HepG2 (cell line): ENCODE measurements around the gene NUSAP1. TPM values are rescaled to one million over a fixed set of nuclear protein-coding genes. Genes with fewer than 3 reads are reported as not detected.
A peak's percentile ranks its signal among the peaks of the same experiment; 100 is the strongest.

Experiments used
- EEA1 ChIP-seq: sonication (generic); formaldehyde crosslinking; IDR thresholded peaks from 2 replicates; pipeline ENCODE4 v1.5.1; 2020; ENCODE audit warnings: mild to moderate bottlenecking, missing genetic modification reagents, borderline replicate concordance
- ERF ChIP-seq: IDR thresholded peaks from 2 replicates; pipeline ENCODE4 v1.6.1; 2018; ENCODE audit warnings: missing biosample characterization, missing genetic modification reagents
- KDM5A ChIP-seq: fragments of 200-600 bp; sonication (generic); IDR thresholded peaks from 2 replicates; pipeline ENCODE4 v1.7.0; 2018; ENCODE audit warnings: antibody characterized with exemption, mild to moderate bottlenecking, low read length, borderline replicate concordance
- KDM5B ChIP-seq: sonication (generic); formaldehyde crosslinking; IDR thresholded peaks from 2 replicates; pipeline ENCODE4 v1.4.0; 2020; ENCODE audit warnings: missing genetic modification reagents, mild to moderate bottlenecking, borderline replicate concordance
- POLR2G ChIP-seq: fragments of 200-400 bp; formaldehyde crosslinking; IDR thresholded peaks from 2 replicates; pipeline ENCODE4 v1.6.1; 2018; ENCODE audit warnings: mild to moderate bottlenecking, low read depth, low read length, moderate library complexity
- REL ChIP-seq: sonication (generic); formaldehyde crosslinking; conservative IDR thresholded peaks from 2 replicates; pipeline ENCODE4 v1.8.0; 2022; ENCODE audit warnings: mild to moderate bottlenecking, missing genetic modification reagents, moderate library complexity
- SP5 ChIP-seq: IDR thresholded peaks from 2 replicates; pipeline ENCODE4 v1.6.1; 2016; ENCODE audit warnings: low read depth, borderline replicate concordance
- SRSF4 ChIP-seq: fragments of 200-400 bp; formaldehyde crosslinking; IDR thresholded peaks from one replicate; pipeline ENCODE4 v1.6.1; 2018; ENCODE audit warnings: mild to moderate bottlenecking, low read depth, low read length, moderate library complexity; ENCODE audit not compliant: poor library complexity, severe bottlenecking
- TBX2 ChIP-seq: sonication (generic); formaldehyde crosslinking; IDR thresholded peaks from 2 replicates; pipeline ENCODE4 v1.5.0; 2020; ENCODE audit warnings: missing genetic modification reagents, mild to moderate bottlenecking, borderline replicate concordance
- TMF1 ChIP-seq: sonication (generic); formaldehyde crosslinking; IDR thresholded peaks from 2 replicates; pipeline ENCODE4 v1.8.1; 2022; ENCODE audit warnings: low read depth, missing genetic modification reagents
- ZBTB42 ChIP-seq: sonication (generic); formaldehyde crosslinking; IDR thresholded peaks from 2 replicates; pipeline ENCODE4 v1.5.0; 2020; ENCODE audit warnings: mild to moderate bottlenecking, missing genetic modification reagents
- ZFY ChIP-seq: sonication (generic); formaldehyde crosslinking; IDR thresholded peaks from 2 replicates; pipeline ENCODE4 v1.4.0; 2020; ENCODE audit warnings: missing genetic modification reagents
- ZMAT3 ChIP-seq: sonication (generic); formaldehyde crosslinking; conservative IDR thresholded peaks from 2 replicates; pipeline ENCODE4 v1.7.0; 2021; ENCODE audit warnings: missing genetic modification reagents
- ZNF180 ChIP-seq: sonication (generic); formaldehyde crosslinking; IDR thresholded peaks from 2 replicates; pipeline ENCODE4 v1.4.0; 2020; ENCODE audit warnings: low read depth, missing genetic modification reagents, borderline replicate concordance
- ZNF234 ChIP-seq: sonication (generic); formaldehyde crosslinking; conservative IDR thresholded peaks from 2 replicates; pipeline ENCODE4 v1.5.1; 2020; ENCODE audit warnings: mild to moderate bottlenecking, missing genetic modification reagents
- ZNF446 ChIP-seq: sonication (generic); formaldehyde crosslinking; IDR thresholded peaks from 2 replicates; pipeline ENCODE4 v1.5.0; 2020; ENCODE audit warnings: mild to moderate bottlenecking, missing genetic modification reagents
- ZNF547 ChIP-seq: sonication (generic); formaldehyde crosslinking; IDR thresholded peaks from 2 replicates; pipeline ENCODE4 v1.5.1; 2020; ENCODE audit warnings: mild to moderate bottlenecking, missing genetic modification reagents
- ZNF549 ChIP-seq: sonication (generic); formaldehyde crosslinking; IDR thresholded peaks from 2 replicates; pipeline ENCODE4 v1.5.0; 2020; ENCODE audit warnings: missing genetic modification reagents
- ZNF607 ChIP-seq: sonication (generic); formaldehyde crosslinking; IDR thresholded peaks from 2 replicates; pipeline ENCODE4 v1.5.1; 2020; ENCODE audit warnings: missing genetic modification reagents, mild to moderate bottlenecking, borderline replicate concordance
- ZNF709 ChIP-seq: sonication (generic); formaldehyde crosslinking; IDR thresholded peaks from 2 replicates; pipeline ENCODE4 v1.5.0; 2020; ENCODE audit warnings: mild to moderate bottlenecking, missing genetic modification reagents
- ZNF761 ChIP-seq: sonication (generic); formaldehyde crosslinking; conservative IDR thresholded peaks from 2 replicates; pipeline ENCODE4 v1.4.0; 2020; ENCODE audit warnings: mild to moderate bottlenecking, missing genetic modification reagents
- ZNF781 ChIP-seq: sonication (generic); formaldehyde crosslinking; IDR thresholded peaks from 2 replicates; pipeline ENCODE4 v1.5.1; 2020; ENCODE audit warnings: borderline replicate concordance, mild to moderate bottlenecking, missing genetic modification reagents; ENCODE audit errors: not compliant biosample characterization
- polyA plus RNA-seq, 8 experiments: library from polyadenylated mRNA; depleted of rRNA in 3 of 8; stranded (reverse) in 7 of 8; unstranded in 1 of 8; fragments of >200 nt; fragmentation: Illumina TruSeq in 4 of 8; extraction: Trizol in 4 of 8; gene quantifications; 2 replicates each; pipeline versions ENCODE4 v1.2.1 to v1.2.3, GENCODE V29; 2011 to 2016; ENCODE audit warnings: low read depth in 4 of 8, missing spikeins in 1 of 8, mixed read lengths in 1 of 8; ENCODE audit not compliant: insufficient read depth in 1 of 8
- total RNA-seq, 5 experiments: library from RNA; depleted of rRNA; stranded (reverse); fragments of >200 nt; fragmentation: Illumina TruSeq; extraction: Trizol; gene quantifications; 2 replicates each; pipeline ENCODE4 v1.2.3, GENCODE V29; 2016; ENCODE audit warnings: low read depth in 1 of 5
- TF ChIP-seq, protein P1 (sequence below): IDR thresholded peaks from 2 replicates; pipeline ENCODE4 v1.6.1; 2018; ENCODE audit warnings: missing genetic modification reagents
- TF ChIP-seq, protein P2 (sequence below): sonication (generic); formaldehyde crosslinking; IDR thresholded peaks from 2 replicates; pipeline ENCODE4 v1.4.0; 2020; ENCODE audit warnings: missing genetic modification reagents, borderline replicate concordance

NUSAP1 gene
- total and polyA plus RNA-seq, 2 of the 13 experiments (the other 11 are each of a cell fraction or from before 2014, with no cell fraction given): 59.5 to 106 TPM

DNA sequence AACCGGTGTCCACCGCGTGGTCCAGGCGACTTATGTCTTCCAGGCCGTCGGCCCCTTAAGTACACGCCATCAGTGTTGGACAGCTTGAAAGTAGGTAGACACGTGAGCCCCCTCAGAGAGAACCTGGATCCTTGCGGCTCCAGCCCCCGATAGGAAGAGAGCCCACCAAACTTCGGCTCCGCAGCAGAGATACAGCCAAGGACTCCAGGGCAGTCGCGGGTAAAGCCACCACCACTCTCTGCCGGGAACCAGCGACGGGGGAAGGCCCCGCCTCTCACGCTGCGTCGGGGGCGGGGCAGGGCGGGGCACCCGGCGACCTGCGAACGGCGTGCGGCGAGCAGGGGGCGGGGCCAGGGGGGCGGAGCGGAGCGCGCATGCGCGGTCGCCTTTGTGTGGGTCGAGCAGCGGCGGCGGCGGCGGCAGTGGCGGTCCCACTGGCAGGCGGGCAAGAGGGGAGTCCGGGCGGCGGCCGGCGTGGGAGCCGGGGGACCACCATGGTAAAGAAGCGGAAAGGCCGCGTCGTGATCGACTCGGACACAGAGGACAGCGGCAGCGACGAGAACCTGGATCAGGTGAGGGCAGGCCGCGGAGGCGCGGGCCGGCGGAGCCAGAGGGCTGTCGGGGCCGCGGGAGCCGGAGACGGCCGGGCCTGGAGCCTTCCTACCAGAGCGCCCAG is 84.2 kb downstream of the NUSAP1 start, which contains the start of gene RTF1 (continued):
- peak; percentile 62; the same call in 1 of the 2 replicates for TF ChIP-seq KDM5B (CRISPR knock-in tag)
- TF ChIP-seq SP5: peak; percentile 87
- peak; percentile 35; the same call in 1 of the 2 replicates for TF ChIP-seq TMF1 (CRISPR knock-in tag)
- TF ChIP-seq ZNF761 (CRISPR knock-in tag): 0 out of 2 replicates have a peak, but pooled peaks have one; percentile 40
- TF ChIP-seq ZNF446 (CRISPR knock-in tag): peak; percentile 68; the same call in 1 of the 2 replicates
- peak; percentile 71 for TF ChIP-seq EEA1 (CRISPR knock-in tag)
- peak; percentile 74 for TF ChIP-seq TBX2 (CRISPR knock-in tag)
- TF ChIP-seq ZNF781: peak; percentile 58
- TF ChIP-seq ZFY (CRISPR knock-in tag): peak; percentile 94
- TF ChIP-seq ZNF607 (CRISPR knock-in tag): 0 out of 2 replicates have a peak, but pooled peaks have one; percentile 11
- TF ChIP-seq ZNF549 (CRISPR knock-in tag): no peak
- TF ChIP-seq, protein P1, sequence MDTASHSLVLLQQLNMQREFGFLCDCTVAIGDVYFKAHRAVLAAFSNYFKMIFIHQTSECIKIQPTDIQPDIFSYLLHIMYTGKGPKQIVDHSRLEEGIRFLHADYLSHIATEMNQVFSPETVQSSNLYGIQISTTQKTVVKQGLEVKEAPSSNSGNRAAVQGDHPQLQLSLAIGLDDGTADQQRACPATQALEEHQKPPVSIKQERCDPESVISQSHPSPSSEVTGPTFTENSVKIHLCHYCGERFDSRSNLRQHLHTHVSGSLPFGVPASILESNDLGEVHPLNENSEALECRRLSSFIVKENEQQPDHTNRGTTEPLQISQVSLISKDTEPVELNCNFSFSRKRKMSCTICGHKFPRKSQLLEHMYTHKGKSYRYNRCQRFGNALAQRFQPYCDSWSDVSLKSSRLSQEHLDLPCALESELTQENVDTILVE (CRISPR knock-in tag): peak; percentile 51; the same call in 1 of the 2 replicates
- TF ChIP-seq, protein P2, sequence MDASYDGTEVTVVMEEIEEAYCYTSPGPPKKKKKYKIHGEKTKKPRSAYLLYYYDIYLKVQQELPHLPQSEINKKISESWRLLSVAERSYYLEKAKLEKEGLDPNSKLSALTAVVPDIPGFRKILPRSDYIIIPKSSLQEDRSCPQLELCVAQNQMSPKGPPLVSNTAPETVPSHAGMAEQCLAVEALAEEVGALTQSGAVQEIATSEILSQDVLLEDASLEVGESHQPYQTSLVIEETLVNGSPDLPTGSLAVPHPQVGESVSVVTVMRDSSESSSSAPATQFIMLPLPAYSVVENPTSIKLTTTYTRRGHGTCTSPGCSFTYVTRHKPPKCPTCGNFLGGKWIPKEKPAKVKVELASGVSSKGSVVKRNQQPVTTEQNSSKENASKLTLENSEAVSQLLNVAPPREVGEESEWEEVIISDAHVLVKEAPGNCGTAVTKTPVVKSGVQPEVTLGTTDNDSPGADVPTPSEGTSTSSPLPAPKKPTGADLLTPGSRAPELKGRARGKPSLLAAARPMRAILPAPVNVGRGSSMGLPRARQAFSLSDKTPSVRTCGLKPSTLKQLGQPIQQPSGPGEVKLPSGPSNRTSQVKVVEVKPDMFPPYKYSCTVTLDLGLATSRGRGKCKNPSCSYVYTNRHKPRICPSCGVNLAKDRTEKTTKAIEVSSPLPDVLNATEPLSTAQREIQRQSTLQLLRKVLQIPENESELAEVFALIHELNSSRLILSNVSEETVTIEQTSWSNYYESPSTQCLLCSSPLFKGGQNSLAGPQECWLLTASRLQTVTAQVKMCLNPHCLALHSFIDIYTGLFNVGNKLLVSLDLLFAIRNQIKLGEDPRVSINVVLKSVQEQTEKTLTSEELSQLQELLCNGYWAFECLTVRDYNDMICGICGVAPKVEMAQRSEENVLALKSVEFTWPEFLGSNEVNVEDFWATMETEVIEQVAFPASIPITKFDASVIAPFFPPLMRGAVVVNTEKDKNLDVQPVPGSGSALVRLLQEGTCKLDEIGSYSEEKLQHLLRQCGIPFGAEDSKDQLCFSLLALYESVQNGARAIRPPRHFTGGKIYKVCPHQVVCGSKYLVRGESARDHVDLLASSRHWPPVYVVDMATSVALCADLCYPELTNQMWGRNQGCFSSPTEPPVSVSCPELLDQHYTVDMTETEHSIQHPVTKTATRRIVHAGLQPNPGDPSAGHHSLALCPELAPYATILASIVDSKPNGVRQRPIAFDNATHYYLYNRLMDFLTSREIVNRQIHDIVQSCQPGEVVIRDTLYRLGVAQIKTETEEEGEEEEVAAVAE (CRISPR knock-in tag): 0 out of 2 replicates have a peak, but pooled peaks have one; percentile 33
- peak; percentile 59 for TF ChIP-seq ZNF547 (CRISPR knock-in tag)
- 0 out of 2 replicates have a peak, but pooled peaks have one; percentile 36 for TF ChIP-seq ZBTB42 (CRISPR knock-in tag)
- no peak; the same call in 1 of the 2 replicates for TF ChIP-seq ZNF709 (CRISPR knock-in tag)
- no peak for TF ChIP-seq SRSF4
- peak; percentile 56 for TF ChIP-seq ERF (CRISPR knock-in tag)
- TF ChIP-seq ZNF234: no peak
- peak; percentile 95 for TF ChIP-seq REL (CRISPR knock-in tag)
- peak; percentile 70 for TF ChIP-seq ZMAT3 (CRISPR knock-in tag)
- peak; percentile 90 for TF ChIP-seq POLR2G
- no peak for TF ChIP-seq ZNF180 (CRISPR knock-in tag)
- peak; percentile 74; the same call in 1 of the 2 replicates for TF ChIP-seq KDM5A
